ENCODE data around the gene CEP43. TPM values are rescaled to one million over a fixed set of nuclear protein-coding genes. Genes with fewer than 3 reads are reported as not detected.

CEP43 gene
- total and polyA plus RNA-seq, 4 donors = 31.5 to 46.3 (median 38.4) TPM

DNA sequence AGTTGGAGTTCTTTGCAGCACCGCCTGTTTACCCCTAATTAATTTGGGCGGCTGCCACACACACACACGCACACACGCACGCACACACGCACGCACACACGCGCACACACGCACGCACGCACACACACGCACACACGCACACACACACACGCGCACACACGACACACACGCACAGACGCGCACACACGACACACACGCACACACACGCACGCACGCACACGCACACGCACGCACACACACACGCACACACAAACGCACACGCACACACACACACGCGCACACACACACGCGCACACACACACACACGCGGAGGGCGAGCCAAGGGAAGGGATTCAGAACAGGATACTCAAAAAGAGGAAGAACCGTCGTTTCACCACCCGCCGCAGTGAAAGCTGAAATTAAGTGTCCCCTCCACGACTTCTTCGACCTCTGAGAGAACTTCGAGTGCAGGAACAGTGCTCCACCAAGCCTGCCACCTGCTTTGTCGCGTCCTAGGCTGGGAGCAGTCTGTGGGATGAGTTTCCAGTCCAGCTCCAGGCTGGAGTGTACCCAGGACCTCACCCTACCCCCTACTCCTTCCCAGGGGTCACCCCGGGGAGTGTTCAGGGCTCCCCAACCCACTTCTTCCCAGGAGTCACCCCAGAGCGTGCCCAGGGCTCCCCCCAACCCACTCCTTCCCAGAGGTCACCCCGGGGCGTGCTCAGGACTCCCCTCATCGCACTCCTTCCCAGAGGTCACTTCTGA is 43.9 kb upstream of the CEP43 start:
- DNase-seq (ENCODE audit: low read depth in 4 of 6, low spot score in 6 of 6) = peak in 2 of 6 donors; percentile 26 to 28
- 26% methylated on average over 11 of the region's 52 CpGs for WGBS (ENCODE audit: insufficient coverage)
- H3K27ac ChIP-seq (ENCODE audit: low read depth, low read length) = no peak overlapping the region
- no peaks in the 10 kb centered on the region for H3K9me3 ChIP-seq (ENCODE audit: control insufficient read depth, insufficient read depth, low read length)
- peaks cover 14% of the 10 kb centered on the region for H3K36me3 ChIP-seq (ENCODE audit: control insufficient read depth, insufficient read depth, low read length)
- peaks cover 25% of the 10 kb centered on the region for H3K4me1 ChIP-seq (ENCODE audit: control insufficient read depth, insufficient read depth, low read length)
- H3K27me3 ChIP-seq (ENCODE audit: control insufficient read depth, insufficient read depth, low read length) = no peaks in the 10 kb centered on the region
- peak overlapping the region; percentile 65 for H3K4me3 ChIP-seq (ENCODE audit: low read depth, low read length)

DNA sequence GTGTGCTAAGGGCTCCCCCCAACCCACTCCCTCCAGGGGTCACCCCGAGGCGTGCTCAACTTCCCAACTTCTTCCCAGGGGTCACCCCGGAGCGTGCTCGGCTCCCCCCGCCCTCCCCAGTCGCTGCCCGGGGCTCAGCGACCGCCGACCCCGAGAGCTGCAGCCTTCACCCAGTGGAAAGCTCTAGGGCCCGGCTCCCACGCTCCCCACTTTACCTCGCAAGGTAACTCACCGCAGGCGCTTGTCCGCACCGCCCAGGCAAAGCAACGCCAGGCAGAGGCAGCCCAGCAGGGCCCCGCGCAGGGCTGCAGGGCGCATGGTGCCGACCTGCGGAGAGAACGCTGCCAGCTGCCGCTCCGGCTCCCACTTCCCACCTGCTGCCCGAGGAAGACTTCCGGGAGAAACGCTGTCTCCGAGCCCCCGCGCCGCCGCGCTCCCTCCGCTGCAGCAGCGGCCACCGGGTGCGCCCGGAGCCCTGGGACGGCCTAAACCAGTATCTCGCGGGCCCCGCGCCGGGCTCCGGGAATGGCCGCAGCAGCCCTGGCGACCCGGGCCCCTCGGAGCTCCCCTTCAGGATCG is 43.2 kb upstream of the CEP43 start:
- Histone ChIP-seq H3K4me1 (ENCODE audit: control insufficient read depth, insufficient read depth, low read length) (peaks cover 25% of the 10 kb centered on the region), H3K4me3 (ENCODE audit: low read depth, low read length) (peak overlapping the region; percentile 65), H3K36me3 (ENCODE audit: control insufficient read depth, insufficient read depth, low read length) (peaks cover 11% of the 10 kb centered on the region), H3K9me3 (ENCODE audit: control insufficient read depth, insufficient read depth, low read length) (no peaks in the 10 kb centered on the region), H3K27ac (ENCODE audit: low read depth, low read length) (no peak overlapping the region), H3K27me3 (ENCODE audit: control insufficient read depth, insufficient read depth, low read length) (no peaks in the 10 kb centered on the region)
- WGBS (ENCODE audit: insufficient coverage) = under 1% methylated on average over 54 of the region's 54 CpGs
- no peak for DNase-seq (ENCODE audit: low read depth in 4 of 6, low spot score in 6 of 6)

- peaks cover 25% of the 10 kb centered on the region for H3K4me1 ChIP-seq (ENCODE audit: control insufficient read depth, insufficient read depth, low read length)
- H3K27ac ChIP-seq (ENCODE audit: low read depth, low read length) = peak within 1 kb of the TSS; percentile 47
- H3K4me3 ChIP-seq (ENCODE audit: low read depth, low read length) = peak within 1 kb of the TSS; percentile 65
- no peaks in the 10 kb centered on the region for H3K27me3 ChIP-seq (ENCODE audit: control insufficient read depth, insufficient read depth, low read length)
- no peaks in the 10 kb centered on the region for H3K9me3 ChIP-seq (ENCODE audit: control insufficient read depth, insufficient read depth, low read length)
- under 1% methylated on average over 67 of the region's 71 CpGs for WGBS (ENCODE audit: insufficient coverage)
- peaks cover 11% of the 10 kb centered on the region for H3K36me3 ChIP-seq (ENCODE audit: control insufficient read depth, insufficient read depth, low read length)
- peak; percentile 71 to 97 (median 89) for DNase-seq (ENCODE audit: low read depth in 4 of 6, low spot score in 6 of 6)
Measured at GRCh38 chr6:166956444-166957086, 42.6 kb upstream of the CEP43 start, which contains the start of gene RNASET2. Gene RNASET2 (minus strand): TSS chr6:166956550. CDS start chr6:166956182, 368 bp downstream.

- Histone ChIP-seq H3K36me3 (ENCODE audit: control insufficient read depth, insufficient read depth, low read length) (peaks cover 5% of the 10 kb centered on the region), H3K4me3 (ENCODE audit: low read depth, low read length) (peak overlapping the region; percentile 65), H3K9me3 (ENCODE audit: control insufficient read depth, insufficient read depth, low read length) (no peaks in the 10 kb centered on the region), H3K27ac (ENCODE audit: low read depth, low read length) (no peak overlapping the region), H3K4me1 (ENCODE audit: control insufficient read depth, insufficient read depth, low read length) (peaks cover 25% of the 10 kb centered on the region), H3K27me3 (ENCODE audit: control insufficient read depth, insufficient read depth, low read length) (no peaks in the 10 kb centered on the region)
- 12% methylated on average over 22 of the region's 26 CpGs for WGBS (ENCODE audit: insufficient coverage)
- DNase-seq (ENCODE audit: low read depth in 4 of 6, low spot score in 6 of 6) = peak in 2 of 6 donors; percentile 11 to 37
Measured at GRCh38 chr6:166957087-166957804, 42.0 kb upstream of the CEP43 start.

DNA sequence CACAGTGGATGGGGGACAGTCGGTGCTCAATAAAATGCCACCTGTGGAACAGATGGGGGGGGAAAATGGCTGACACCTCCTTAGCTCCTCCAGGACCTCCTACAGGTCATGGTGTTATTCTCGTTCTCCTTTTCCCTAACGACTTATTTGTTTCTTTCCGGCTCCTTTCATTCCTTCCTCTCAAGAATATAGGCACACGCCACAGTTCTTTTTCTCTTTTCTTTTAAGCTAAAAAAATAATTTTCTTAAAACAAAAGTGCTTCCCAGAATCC is 41.5 kb upstream of the CEP43 start:
- peaks cover 25% of the 10 kb centered on the region for H3K4me1 ChIP-seq (ENCODE audit: control insufficient read depth, insufficient read depth, low read length)
- 73% methylated on average over 2 of the region's 5 CpGs for WGBS (ENCODE audit: insufficient coverage)
- H3K27ac ChIP-seq (ENCODE audit: low read depth, low read length) = no peak overlapping the region
- no peak overlapping the region for H3K4me3 ChIP-seq (ENCODE audit: low read depth, low read length)
- H3K9me3 ChIP-seq (ENCODE audit: control insufficient read depth, insufficient read depth, low read length) = no peaks in the 10 kb centered on the region
- H3K36me3 ChIP-seq (ENCODE audit: control insufficient read depth, insufficient read depth, low read length) = peaks cover under 1% of the 10 kb centered on the region
- H3K27me3 ChIP-seq (ENCODE audit: control insufficient read depth, insufficient read depth, low read length) = no peaks in the 10 kb centered on the region
- DNase-seq (ENCODE audit: low read depth in 4 of 6, low spot score in 6 of 6) = no peak

DNA sequence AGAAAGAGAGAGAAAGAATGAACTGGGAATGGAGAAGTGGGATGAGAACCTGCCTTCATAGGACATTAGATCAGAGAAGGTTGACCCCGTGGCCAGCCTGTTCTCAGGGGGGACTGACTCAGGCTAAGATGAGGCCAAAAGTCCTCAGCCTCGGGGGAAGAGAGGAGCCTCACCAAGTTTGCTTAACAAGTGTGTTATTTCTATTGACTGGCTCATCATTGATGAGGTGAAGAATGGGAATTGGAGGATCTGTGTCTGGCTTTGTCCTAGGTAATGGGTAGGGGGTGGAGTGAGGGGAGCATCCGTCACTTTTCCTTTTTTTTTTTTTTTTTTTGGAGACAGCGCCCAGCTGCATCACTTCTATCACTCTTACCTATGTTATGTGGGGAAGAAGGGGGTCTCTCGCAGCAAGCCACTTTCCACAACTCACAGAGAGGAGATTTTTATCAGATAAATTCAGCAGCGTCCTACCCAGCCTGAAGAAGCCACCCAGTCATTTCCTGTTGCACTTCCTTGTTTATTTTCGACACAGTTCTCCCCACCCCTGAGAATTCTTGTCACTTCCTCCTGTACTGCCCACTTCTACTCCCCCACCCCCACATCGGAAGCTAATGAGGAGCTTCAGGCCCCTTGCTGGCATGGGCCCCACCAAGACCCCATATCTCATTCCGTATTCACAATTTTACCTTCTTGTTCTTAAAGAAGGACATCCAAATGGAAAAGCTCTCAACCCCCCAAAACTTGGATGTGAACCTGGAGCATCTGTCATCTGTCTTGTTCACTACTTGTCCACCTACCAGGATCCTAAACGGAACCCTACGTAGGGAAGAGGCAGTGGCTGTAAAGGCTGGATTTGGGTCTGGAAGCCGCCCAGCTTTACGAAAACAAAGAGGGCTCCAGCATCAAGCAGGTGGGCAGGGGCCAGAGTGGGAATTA is 40.0 kb upstream of the CEP43 start:
- H3K27me3 ChIP-seq (ENCODE audit: control insufficient read depth, insufficient read depth, low read length) = no peaks in the 10 kb centered on the region
- no peaks in the 10 kb centered on the region for H3K9me3 ChIP-seq (ENCODE audit: control insufficient read depth, insufficient read depth, low read length)
- H3K36me3 ChIP-seq (ENCODE audit: control insufficient read depth, insufficient read depth, low read length) = no peaks in the 10 kb centered on the region
- H3K4me1 ChIP-seq (ENCODE audit: control insufficient read depth, insufficient read depth, low read length) = peaks cover 25% of the 10 kb centered on the region
- DNase-seq (ENCODE audit: low read depth in 4 of 6, low spot score in 6 of 6) = no peak
- no peak overlapping the region for H3K4me3 ChIP-seq (ENCODE audit: low read depth, low read length)
- peak overlapping the region; percentile 33 for H3K27ac ChIP-seq (ENCODE audit: low read depth, low read length)
- 70% methylated on average over 6 of the region's 13 CpGs for WGBS (ENCODE audit: insufficient coverage)

DNA sequence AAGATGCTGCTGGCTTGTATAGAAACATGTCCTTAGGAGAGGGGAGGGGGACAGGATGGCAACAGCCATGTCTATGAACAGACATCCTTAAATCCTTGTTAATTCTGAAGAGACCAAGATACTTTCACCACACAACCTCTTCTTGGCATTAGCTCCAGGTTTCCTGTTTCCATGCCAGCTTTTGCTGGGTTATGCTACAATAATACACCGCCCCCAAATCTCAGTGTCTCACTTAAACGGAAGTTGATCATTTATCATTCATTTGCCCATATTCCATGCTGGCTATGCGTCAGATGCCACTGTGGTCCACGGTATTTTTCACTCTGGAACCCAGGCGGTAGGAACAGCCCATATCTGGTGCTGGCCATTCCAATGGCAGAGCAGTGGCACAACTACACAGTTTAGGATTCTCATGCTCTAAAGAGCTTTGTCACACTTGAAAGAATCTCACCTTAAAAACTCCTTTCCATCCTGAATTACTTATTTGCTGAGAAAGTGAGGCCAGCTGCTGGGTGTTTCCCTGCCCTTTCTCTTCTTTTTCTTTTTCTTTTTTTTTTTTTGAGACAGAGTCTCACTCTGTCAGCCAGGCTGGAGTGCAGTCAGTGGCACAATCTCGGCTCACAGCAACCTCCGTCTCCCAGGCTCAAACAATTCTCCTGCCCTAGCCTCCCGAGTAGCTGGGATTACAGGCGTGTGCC is 39.1 kb upstream of the CEP43 start:
- H3K36me3 ChIP-seq (ENCODE audit: control insufficient read depth, insufficient read depth, low read length) = no peaks in the 10 kb centered on the region
- DNase-seq (ENCODE audit: low read depth in 4 of 6, low spot score in 6 of 6) = no peak
- H3K27me3 ChIP-seq (ENCODE audit: control insufficient read depth, insufficient read depth, low read length) = no peaks in the 10 kb centered on the region
- WGBS (ENCODE audit: insufficient coverage) = 85% methylated on average over 8 of the region's 9 CpGs
- no peaks in the 10 kb centered on the region for H3K9me3 ChIP-seq (ENCODE audit: control insufficient read depth, insufficient read depth, low read length)
- no peak overlapping the region for H3K27ac ChIP-seq (ENCODE audit: low read depth, low read length)
- no peak overlapping the region for H3K4me3 ChIP-seq (ENCODE audit: low read depth, low read length)
- peaks cover 21% of the 10 kb centered on the region for H3K4me1 ChIP-seq (ENCODE audit: control insufficient read depth, insufficient read depth, low read length)

GRCh38 chr6:166960609-166960978 is 38.6 kb upstream of the CEP43 start:
- DNase-seq (ENCODE audit: low read depth in 4 of 6, low spot score in 6 of 6) = no peak
- H3K27ac ChIP-seq (ENCODE audit: low read depth, low read length) = no peak overlapping the region
- no peaks in the 10 kb centered on the region for H3K36me3 ChIP-seq (ENCODE audit: control insufficient read depth, insufficient read depth, low read length)
- no peaks in the 10 kb centered on the region for H3K27me3 ChIP-seq (ENCODE audit: control insufficient read depth, insufficient read depth, low read length)
- no peaks in the 10 kb centered on the region for H3K9me3 ChIP-seq (ENCODE audit: control insufficient read depth, insufficient read depth, low read length)
- WGBS (ENCODE audit: insufficient coverage) = 100% methylated on average over 2 of the region's 3 CpGs
- no peak overlapping the region for H3K4me3 ChIP-seq (ENCODE audit: low read depth, low read length)
- H3K4me1 ChIP-seq (ENCODE audit: control insufficient read depth, insufficient read depth, low read length) = peaks cover 16% of the 10 kb centered on the region
